AG09309 (cell line): ENCODE measurements around the gene YWHAH.

Experiments used
- DNase-seq: peaks from one replicate; pipeline ENCODE4 v3.0.0-alpha.2; 2010; ENCODE audit warnings: low read depth
- H3K4me3 ChIP-seq: 2 replicates; pipeline ENCODE4 v1.5.1; 2011; ENCODE audit warnings: mild to moderate bottlenecking, low read depth, low read length, moderate library complexity; ENCODE audit not compliant: control insufficient read depth
- CTCF ChIP-seq: IDR thresholded peaks from 2 replicates; pipeline ENCODE4 v1.5.1; 2011; ENCODE audit warnings: mild to moderate bottlenecking, low read depth, low read length, inconsistent platforms; ENCODE audit not compliant: insufficient read depth, control insufficient read depth; ENCODE audit errors: missing control alignments

Gene YWHAH

GRCh38 chr22:32005453-32005852 lies 61.1 kb downstream of the YWHAH start:
- no peak for TF ChIP-seq CTCF
- no peak overlapping the region for H3K4me3 ChIP-seq
- DNase-seq: peak; percentile 24
